Lower lobe of right lung (tissue), 2 donors: ENCODE measurements around the gene HBEGF. TPM values are rescaled to one million over a fixed set of nuclear protein-coding genes. Genes with fewer than 3 reads are reported as not detected.

Experiments used
- ATAC-seq, 2 donors: fragments of 200-7000 bp; cut with Tn5 transposase; one replicate each; pipeline ENCODE4 v1.9.1; 2020 to 2022; ENCODE audit warnings: mild to moderate bottlenecking in 2 of 2, moderate library complexity in 2 of 2
- DNase-seq: peaks from one replicate; pipeline ENCODE4 v3.0.0-alpha.2; 2020
- H3K27ac ChIP-seq: fragments of 200-600 bp; one replicate; pipeline ENCODE4 v1.8.0; 2022
- H3K27me3 ChIP-seq: fragments of 200-600 bp; one replicate; pipeline ENCODE4 v1.8.0; 2022; ENCODE audit warnings: low read depth
- H3K36me3 ChIP-seq: fragments of 200-600 bp; one replicate; pipeline ENCODE4 v1.8.0; 2022; ENCODE audit warnings: mild to moderate bottlenecking
- H3K4me1 ChIP-seq: fragments of 200-600 bp; one replicate; pipeline ENCODE4 v1.8.0; 2022
- H3K4me3 ChIP-seq: fragments of 200-600 bp; one replicate; pipeline ENCODE4 v1.8.0; 2022; ENCODE audit warnings: mild to moderate bottlenecking
- H3K9me3 ChIP-seq: fragments of 200-600 bp; one replicate; pipeline ENCODE4 v1.8.0; 2022
- intact Hi-C: fragments of 100-400 bp; cut with DNase I; formaldehyde crosslinking; loops from one replicate; pipeline ENCODE4 v1.11.0; 2022
- total RNA-seq: library from RNA; stranded (reverse); fragmentation: NEBNext Ultra II Directional; extraction: Animal tissue kit (Norgen Biotek cat#: 25700); gene quantifications from one replicate; pipeline ENCODE4 v1.2.1, GENCODE V29; 2021
- TF ChIP-seq, protein P1 (sequence below): fragments of 200-600 bp; IDR thresholded peaks from one replicate; pipeline ENCODE4 v1.8.0; 2022; ENCODE audit warnings: antibody characterized with exemption, mild to moderate bottlenecking
- donor health status: DM: no; HTN: yes; CAD: no; lungs with severe emphysema.

The HBEGF gene
- total RNA-seq, 1 donor from 2014 or later, result 43.2 TPM

- ATAC-seq (no peak), DNase-seq (no peak)
- no peak overlapping the region for H3K4me3 ChIP-seq
- no peaks in the 10 kb centered on the region for H3K27me3 ChIP-seq
- no peaks in the 10 kb centered on the region for H3K36me3 ChIP-seq
- TF ChIP-seq, protein P1, sequence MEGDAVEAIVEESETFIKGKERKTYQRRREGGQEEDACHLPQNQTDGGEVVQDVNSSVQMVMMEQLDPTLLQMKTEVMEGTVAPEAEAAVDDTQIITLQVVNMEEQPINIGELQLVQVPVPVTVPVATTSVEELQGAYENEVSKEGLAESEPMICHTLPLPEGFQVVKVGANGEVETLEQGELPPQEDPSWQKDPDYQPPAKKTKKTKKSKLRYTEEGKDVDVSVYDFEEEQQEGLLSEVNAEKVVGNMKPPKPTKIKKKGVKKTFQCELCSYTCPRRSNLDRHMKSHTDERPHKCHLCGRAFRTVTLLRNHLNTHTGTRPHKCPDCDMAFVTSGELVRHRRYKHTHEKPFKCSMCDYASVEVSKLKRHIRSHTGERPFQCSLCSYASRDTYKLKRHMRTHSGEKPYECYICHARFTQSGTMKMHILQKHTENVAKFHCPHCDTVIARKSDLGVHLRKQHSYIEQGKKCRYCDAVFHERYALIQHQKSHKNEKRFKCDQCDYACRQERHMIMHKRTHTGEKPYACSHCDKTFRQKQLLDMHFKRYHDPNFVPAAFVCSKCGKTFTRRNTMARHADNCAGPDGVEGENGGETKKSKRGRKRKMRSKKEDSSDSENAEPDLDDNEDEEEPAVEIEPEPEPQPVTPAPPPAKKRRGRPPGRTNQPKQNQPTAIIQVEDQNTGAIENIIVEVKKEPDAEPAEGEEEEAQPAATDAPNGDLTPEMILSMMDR, result no peak
- no peaks in the 10 kb centered on the region for H3K9me3 ChIP-seq
- no peak overlapping the region for H3K27ac ChIP-seq
- intact Hi-C loops, result no loop called here
- H3K4me1 ChIP-seq, result peaks cover 21% of the 10 kb centered on the region
Observed at GRCh38 chr5:140360681-140361479, 14.5 kb upstream of the HBEGF start.

GRCh38 chr5:140360101-140360500 is 13.7 kb upstream of the HBEGF start, which contains the start of gene SLC4A9:
SLC4A9 (plus strand) TSS chr5:140360194; CDS start chr5:140360237, 43 bp downstream.
- no peak for DNase-seq

GRCh38 chr5:140358738-140359310 is 12.4 kb upstream of the HBEGF start:
- intact Hi-C loops, result no loop called here
- H3K27me3 ChIP-seq, result no peaks in the 10 kb centered on the region
- no peak for ATAC-seq

More at GRCh38 chr5:140360101-140360500, 13.7 kb upstream of the HBEGF start, which contains the start of gene SLC4A9:
- TF ChIP-seq, protein P1, result no peak
- H3K4me1 ChIP-seq, result peaks cover 21% of the 10 kb centered on the region
- no peak for ATAC-seq
- H3K9me3 ChIP-seq, result no peaks in the 10 kb centered on the region
- no peaks in the 10 kb centered on the region for H3K36me3 ChIP-seq
- intact Hi-C loops, result no loop called here
- H3K4me3 ChIP-seq, result no peak within 1 kb of the TSS
- no peak within 1 kb of the TSS for H3K27ac ChIP-seq
- no peaks in the 10 kb centered on the region for H3K27me3 ChIP-seq

GRCh38 chr5:140357726-140358093 is 11.3 kb upstream of the HBEGF start:
- Histone ChIP-seq H3K27ac (no peak overlapping the region), H3K4me3 (peak overlapping the region; percentile 18), H3K27me3 (no peaks in the 10 kb centered on the region), H3K36me3 (no peaks in the 10 kb centered on the region), H3K9me3 (no peaks in the 10 kb centered on the region), H3K4me1 (peaks cover 13% of the 10 kb centered on the region)
- DNase-seq (peak; percentile 89), ATAC-seq (peak; percentile 95)
- intact Hi-C loops, result no loop called here
- TF ChIP-seq, protein P1, result peak; percentile 88

More at GRCh38 chr5:140358738-140359310, 12.4 kb upstream of the HBEGF start:
- no peak for DNase-seq
- no peak overlapping the region for H3K27ac ChIP-seq
- no peaks in the 10 kb centered on the region for H3K36me3 ChIP-seq
- H3K9me3 ChIP-seq, result no peaks in the 10 kb centered on the region
- H3K4me3 ChIP-seq, result no peak overlapping the region
- peaks cover 21% of the 10 kb centered on the region for H3K4me1 ChIP-seq
- TF ChIP-seq, protein P1, result peak; percentile 19

DNA sequence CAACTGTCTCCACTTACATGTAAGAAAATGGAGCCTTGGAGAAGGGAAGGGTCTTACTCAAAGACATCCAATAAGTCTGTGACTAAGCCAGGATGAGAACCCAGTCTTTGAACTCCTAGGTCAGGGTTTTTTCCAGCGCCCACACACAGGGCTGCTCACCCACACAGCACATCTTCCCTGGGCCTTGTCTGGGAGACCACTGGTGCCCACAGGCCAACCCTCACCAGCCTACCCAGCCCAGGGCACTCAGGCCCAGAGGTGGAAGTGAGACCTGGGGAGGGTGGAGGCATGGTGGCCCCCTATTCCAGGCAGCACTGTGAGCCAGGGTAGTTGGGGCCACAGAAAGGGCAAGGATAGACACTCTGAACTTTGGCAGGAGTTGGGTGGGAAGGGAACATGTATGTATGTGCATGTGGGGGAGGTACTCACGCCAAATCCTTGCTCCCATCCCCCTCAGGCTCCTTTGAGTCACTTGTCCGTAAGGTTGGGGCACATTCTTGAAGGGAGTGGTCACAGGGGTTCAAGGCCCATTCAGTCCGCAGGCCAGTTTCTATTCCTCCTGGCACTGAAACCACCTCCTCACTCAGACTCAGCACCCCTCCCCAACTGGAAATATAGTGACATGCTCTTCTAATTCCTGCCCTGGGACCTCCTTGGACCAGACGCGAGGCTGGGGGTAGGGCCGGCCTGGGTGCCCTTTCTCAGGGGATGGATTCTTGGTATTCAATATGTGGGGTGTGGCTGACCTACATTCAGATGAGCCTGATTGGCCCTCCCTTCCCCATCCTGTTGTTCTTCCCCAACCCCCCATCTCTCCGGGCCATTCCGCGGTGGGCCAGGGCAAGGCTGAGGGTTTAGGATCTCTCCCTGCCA is 10.7 kb upstream of the HBEGF start:
- ATAC-seq, result peak; percentile 4 to 22
- DNase-seq, result no peak
- intact Hi-C loops, result no loop called here

More for the DNA sequence above, 10.7 kb upstream of the HBEGF start:
- H3K36me3 ChIP-seq, result no peaks in the 10 kb centered on the region
- no peaks in the 10 kb centered on the region for H3K9me3 ChIP-seq
- no peaks in the 10 kb centered on the region for H3K27me3 ChIP-seq
- TF ChIP-seq, protein P1, result no peak
- peaks cover 13% of the 10 kb centered on the region for H3K4me1 ChIP-seq
- peak overlapping the region; percentile 18 for H3K4me3 ChIP-seq
- H3K27ac ChIP-seq, result no peak overlapping the region
